IMR-90 (cell line): ENCODE measurements around the gene MRPL44. TPM values are rescaled to one million over a fixed set of nuclear protein-coding genes. Genes with fewer than 3 reads are reported as not detected.

Source experiments
- ATAC-seq: fragments of 200-7000 bp; cut with Tn5 transposase; 2 replicates; pipeline ENCODE4 v1.9.1; 2020; ENCODE audit warnings: low read depth, mild to moderate bottlenecking, moderate library complexity
- BruUV-seq: library from RNA; stranded (reverse); fragments of 400-500 nt; replicated peaks from 2 replicates; lab custom pipeline; 2021; lab: Mats Ljungman, UMichigan
- CTCF ChIA-PET: fragments of 300-600 bp; formaldehyde crosslinking; extraction: SDS; loops from one replicate; lab custom pipeline; 2021; ENCODE audit warnings: antibody characterized with exemption; lab: Yijun Ruan, JAX
- POLR2A ChIA-PET: fragments of 300-600 bp; sonication (Branson Sonifier 250); formaldehyde crosslinking; loops from one replicate; lab custom pipeline; 2022; ENCODE audit warnings: antibody characterized with exemption; ENCODE audit not compliant: unreplicated experiment; lab: Charles Lee
- DNase-seq: peaks from one replicate; pipeline ENCODE4 v3.0.0; 2013
- H2AFZ ChIP-seq: replicated peaks from 2 replicates; pipeline ENCODE3; 2013; ENCODE audit warnings: low read length, mild to moderate bottlenecking; ENCODE audit not compliant: poor library complexity
- H2AK5ac ChIP-seq: 2 replicates; pipeline ENCODE4 v1.6.1; 2013; ENCODE audit warnings: low read depth, low read length, inconsistent platforms
- H2AK9ac ChIP-seq: replicated peaks from 2 replicates; pipeline ENCODE3; 2013; ENCODE audit warnings: mild to moderate bottlenecking, low read depth, low read length, moderate library complexity; ENCODE audit not compliant: poor library complexity
- H2BK120ac ChIP-seq: 2 replicates; pipeline ENCODE4 v1.6.1; 2013; ENCODE audit warnings: low read depth, low read length, inconsistent platforms
- H2BK15ac ChIP-seq: 3 replicates; pipeline ENCODE4 v1.6.1; 2013; ENCODE audit warnings: low read depth, low read length, inconsistent platforms
- H2BK20ac ChIP-seq: 2 replicates; pipeline ENCODE4 v1.6.1; 2013; ENCODE audit warnings: low read depth, mild to moderate bottlenecking, inconsistent platforms, low read length, moderate library complexity
- H2BK5ac ChIP-seq: 2 replicates; pipeline ENCODE4 v1.6.1; 2013; ENCODE audit warnings: mild to moderate bottlenecking, low read depth, low read length, inconsistent platforms; ENCODE audit not compliant: poor library complexity, severe bottlenecking
- H3K14ac ChIP-seq: replicated peaks from 2 replicates; pipeline ENCODE4 v1.6.1; 2013; ENCODE audit warnings: low read depth, low read length, inconsistent platforms
- H3K18ac ChIP-seq: 2 replicates; pipeline ENCODE4 v1.6.1; 2013; ENCODE audit warnings: low read depth, low read length, control low read depth
- H3K23ac ChIP-seq: 2 replicates; pipeline ENCODE4 v1.6.1; 2013; ENCODE audit warnings: low read depth, low read length, inconsistent platforms
- H3K27ac ChIP-seq: 2 replicates; pipeline ENCODE4 v1.5.1; 2013; ENCODE audit warnings: mild to moderate bottlenecking, control low read depth, low read length; ENCODE audit not compliant: insufficient read depth
- H3K27me3 ChIP-seq: 2 replicates; pipeline ENCODE4 v1.6.1; 2013; ENCODE audit warnings: low read length; ENCODE audit not compliant: control insufficient read depth, insufficient read depth
- H3K36me3 ChIP-seq: 2 replicates; pipeline ENCODE4 v1.6.1; 2013; ENCODE audit warnings: low read length, mixed read lengths; ENCODE audit not compliant: control insufficient read depth, insufficient read depth
- H3K4ac ChIP-seq: 2 replicates; pipeline ENCODE4 v1.6.1; 2013; ENCODE audit warnings: low read depth, low read length, inconsistent platforms
- H3K4me1 ChIP-seq: 2 replicates; pipeline ENCODE4 v1.6.1; 2013; ENCODE audit warnings: low read length, mixed read lengths; ENCODE audit not compliant: control insufficient read depth, insufficient read depth
- H3K4me2 ChIP-seq: 2 replicates; pipeline ENCODE4 v1.6.1; 2013; ENCODE audit warnings: low read depth, mild to moderate bottlenecking, control low read depth, low read length, moderate library complexity
- H3K4me3 ChIP-seq: 2 replicates; pipeline ENCODE4 v1.5.1; 2013; ENCODE audit warnings: low read depth, mild to moderate bottlenecking, control low read depth, low read length, moderate library complexity; ENCODE audit not compliant: insufficient read depth
- H3K56ac ChIP-seq: 2 replicates; pipeline ENCODE4 v1.6.1; 2013; ENCODE audit warnings: low read length, inconsistent platforms; ENCODE audit not compliant: insufficient read depth; ENCODE audit errors: extremely low read depth
- H3K79me1 ChIP-seq, 2 experiments: 2 replicates each; pipeline ENCODE4 v1.6.1; 2013; ENCODE audit warnings: low read length in 2 of 2, inconsistent platforms in 1 of 2, low read depth in 1 of 2
- H3K9ac ChIP-seq: 2 replicates; pipeline ENCODE4 v1.6.1; 2013; ENCODE audit warnings: low read depth, low read length, control low read depth
- H3K9me1 ChIP-seq: 2 replicates; pipeline ENCODE4 v1.6.1; 2013; ENCODE audit warnings: low read length, inconsistent platforms; ENCODE audit not compliant: insufficient read depth
- H3K9me3 ChIP-seq: 2 replicates; pipeline ENCODE4 v1.6.1; 2013; ENCODE audit warnings: low read length; ENCODE audit not compliant: control insufficient read depth, insufficient read depth
- H4K20me1 ChIP-seq: 2 replicates; pipeline ENCODE4 v1.6.1; 2013; ENCODE audit warnings: low read length, inconsistent platforms; ENCODE audit not compliant: insufficient read depth
- H4K5ac ChIP-seq: 2 replicates; pipeline ENCODE4 v1.6.1; 2013; ENCODE audit warnings: mild to moderate bottlenecking, low read depth, low read length, control low read depth
- H4K8ac ChIP-seq, 2 experiments: 2 replicates each; pipeline ENCODE4 v1.6.1; 2013; ENCODE audit warnings: low read depth in 2 of 2, low read length in 2 of 2, control low read depth in 1 of 2, inconsistent platforms in 1 of 2
- H4K91ac ChIP-seq: 2 replicates; pipeline ENCODE4 v1.6.1; 2013; ENCODE audit warnings: low read depth, low read length, inconsistent platforms; ENCODE audit not compliant: insufficient read depth
- CTCF ChIP-seq: conservative IDR thresholded peaks from 2 replicates; pipeline ENCODE4 v1.5.1; 2012; ENCODE audit warnings: mild to moderate bottlenecking, low read depth, low read length, improper control_type of control experiment
- FOS ChIP-seq: fragments of 150-350 bp; IDR thresholded peaks from 2 replicates; pipeline ENCODE4 v1.6.1; 2016; ENCODE audit warnings: low read depth, low read length
- NFE2L2 ChIP-seq: fragments of 150-350 bp; IDR thresholded peaks from 2 replicates; pipeline ENCODE4 v1.6.1; 2016; ENCODE audit warnings: low read depth, mild to moderate bottlenecking, low read length
- RAD21 ChIP-seq: IDR thresholded peaks from 2 replicates; pipeline ENCODE4 v1.6.1; 2012; ENCODE audit warnings: low read length, improper control_type of control experiment
- SMC3 ChIP-seq: fragments of 150-350 bp; IDR thresholded peaks from 2 replicates; pipeline ENCODE4 v1.6.1; 2016; ENCODE audit warnings: low read depth, mild to moderate bottlenecking, antibody characterized with exemption, low read length, moderate library complexity
- WGBS, 2 experiments: methylation state at CpG; one replicate each; pipeline versions ENCODE4 v1.1.5 to v1.1.7; 2013; ENCODE audit warnings: missing lambda C conversion rate in 2 of 2; ENCODE audit not compliant: insufficient read length in 1 of 2; ENCODE audit errors: extremely low coverage in 2 of 2; 5-methylcytosine and 5-hydroxymethylcytosine counted together
- dilution Hi-C: fragments of 300-500 bp; cut with HindIII; formaldehyde crosslinking; loops from one replicate; pipeline ENCODE4 v1.14.3; 2018; ENCODE audit warnings: low sequenced_read_pairs; ENCODE audit not compliant: unreplicated experiment
- in situ Hi-C: fragments of 300-500 bp; cut with MboI; formaldehyde crosslinking; loops from 3 replicates; pipeline ENCODE4 v1.14.3; 2019; ENCODE audit warnings: low sequenced_read_pairs, inconsistent platforms, mixed read lengths
- intact Hi-C: fragments of 100-400 bp; cut with micrococcal nuclease; formaldehyde crosslinking; loops from 2 replicates; pipeline ENCODE4 v1.10.0; 2022
- polyA plus RNA-seq, 3 experiments: library from polyadenylated mRNA; depleted of rRNA; stranded (reverse); fragments of >200 nt; gene quantifications; 2 replicates each; pipeline ENCODE4 v1.2.3, GENCODE V29; 2012; ENCODE audit warnings: low replicate concordance in 1 of 3
- total RNA-seq: library from RNA; depleted of rRNA; stranded (reverse); fragments of >200 nt; gene quantifications from 2 replicates; pipeline ENCODE4 v1.2.3, GENCODE V29; 2012

MRPL44 gene
- total and polyA plus RNA-seq, 2 of the 4 experiments (the other 2 are of a cell fraction), result 18.6 to 20.1 TPM

DNA sequence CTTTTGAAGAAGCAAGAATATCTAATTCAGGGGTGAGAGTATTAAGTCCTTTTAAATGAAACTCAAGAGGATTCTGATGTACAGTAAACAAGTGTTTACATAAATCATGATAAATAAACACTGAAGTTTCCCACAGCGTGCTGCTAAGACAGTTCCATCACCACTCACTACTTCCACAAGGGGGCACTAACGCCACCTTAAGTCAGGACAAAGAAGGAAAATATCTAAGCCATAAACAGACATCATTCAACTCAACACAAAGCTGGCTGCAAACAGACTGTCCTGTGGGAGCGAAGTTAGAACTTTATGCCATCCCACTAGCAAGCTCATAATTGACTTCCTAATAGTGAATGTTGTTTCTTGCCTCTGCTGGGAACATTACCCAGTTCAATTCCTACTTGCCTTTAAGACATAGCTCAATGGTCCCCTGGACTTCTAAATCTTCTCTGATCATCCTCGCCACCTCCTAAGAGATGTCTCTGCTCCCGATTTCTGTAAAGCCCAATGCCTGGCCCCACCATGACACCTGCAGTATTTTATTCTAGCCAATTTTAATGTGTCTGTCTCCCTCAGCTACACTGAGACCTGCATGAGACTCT, 36.5 kb downstream of the MRPL44 start:
- ATAC-seq (peak; percentile 77), DNase-seq (peak; percentile 82)
- BruUV-seq, result no TSS peak
- Histone ChIP-seq H2AK5ac (no peak overlapping the region), H3K27me3 (no peaks in the 10 kb centered on the region), H3K18ac (no peak overlapping the region), H4K5ac (no peak overlapping the region), H3K4me1 (peaks cover 12% of the 10 kb centered on the region), H2BK20ac (no peak overlapping the region), H2BK15ac (no peak overlapping the region), H2BK5ac (no peak overlapping the region), H3K79me1 (0 out of 4 replicates have a peak, but pooled peaks cover 0 to 4% of the 10 kb centered on the region in 2 experiments), H3K36me3 (peaks cover 11% of the 10 kb centered on the region), H3K9me3 (no peaks in the 10 kb centered on the region), H3K4ac (no peak overlapping the region), H3K23ac (no peak overlapping the region), H3K27ac (no peak overlapping the region), H3K9ac (no peak overlapping the region), H3K4me2 (no peak overlapping the region), H4K8ac (no peak overlapping the region), H2BK120ac (0 out of 2 replicates have a peak overlapping the region, but pooled peaks have one; percentile 12), H3K9me1 (peaks cover 10% of the 10 kb centered on the region; the same call in 1 of the 2 replicates), H4K20me1 (no peaks in the 10 kb centered on the region), H3K56ac (no peak overlapping the region), H4K91ac (no peak overlapping the region), H3K14ac (no peak overlapping the region), H2AK9ac (no peak overlapping the region), H3K4me3 (no peak overlapping the region), H2AFZ (no peak overlapping the region)
- WGBS, 2 experiments, result 69% methylated on average over 2 of the region's 5 CpGs; no CpG with 5 or more reads in 1 of the 2 experiments
- dilution Hi-C loops, result no loop called here
- POLR2A ChIA-PET, result no interaction called here
- in situ Hi-C loops, result loop anchor here (5.0 kb wide), 1 partner anchor 294 kb away; no protein-coding TSS in a partner anchor
- TF ChIP-seq NFE2L2 (no peak), FOS (no peak), SMC3 (peak; percentile 98), RAD21 (peak; percentile 90), CTCF (peak; percentile 87)
- intact Hi-C loops, result loop anchor here (1.0 to 2.0 kb wide), 3 partner anchors 23 to 291 kb away; partner anchors contain the start of gene SERPINE2
- CTCF ChIA-PET, result interaction anchor here (0.6 to 4.4 kb wide), 31 partner anchors 8 to 366 kb away, joined by 3 to 49 read pairs (median 3); partner anchors contain the start of gene SERPINE2
